Kidney (tissue), 14 donors: Measurements from ENCODE around the gene LGR6. TPM values are rescaled to one million over a fixed set of nuclear protein-coding genes. Genes with fewer than 3 reads are reported as not detected.

Source experiments
- DNase-seq, 5 donors: peaks; one replicate each; pipeline ENCODE4 v3.0.0-alpha.2; 2013 to 2020
- FAIRE-seq: peaks from 2 replicates; lab custom pipeline; 2012; peaks lifted over from hg19 to GRCh38; lab: Jason Lieb, UNC
- H3K27ac ChIP-seq, 2 donors: one replicate each; pipeline ENCODE4 v1.7.0; 2013; ENCODE audit warnings: low read depth in 2 of 2, low read length in 2 of 2, inconsistent platforms in 1 of 2
- H3K27me3 ChIP-seq: one replicate; pipeline ENCODE4 v1.7.1; 2013; ENCODE audit warnings: low read length, inconsistent platforms; ENCODE audit not compliant: control insufficient read depth, insufficient read depth
- H3K36me3 ChIP-seq, 3 donors: one replicate each; pipeline versions ENCODE4 v1.7.0 to v1.7.1; 2013; ENCODE audit warnings: low read length in 3 of 3, control low read depth in 1 of 3, inconsistent platforms in 1 of 3; ENCODE audit not compliant: insufficient read depth in 3 of 3, control insufficient read depth in 2 of 3
- H3K4me1 ChIP-seq, 3 donors: one replicate each; pipeline versions ENCODE4 v1.7.0 to v1.7.1; 2013; ENCODE audit warnings: low read length in 3 of 3, inconsistent platforms in 1 of 3, low read depth in 1 of 3; ENCODE audit not compliant: control insufficient read depth in 2 of 3, insufficient read depth in 2 of 3
- H3K4me3 ChIP-seq, 3 donors: one replicate each; pipeline versions ENCODE4 v1.7.0 to v1.8.1; 2013; ENCODE audit warnings: low read length in 3 of 3, control low read depth in 1 of 3, inconsistent platforms in 1 of 3
- H3K9ac ChIP-seq, 3 donors: one replicate each; pipeline versions ENCODE4 v1.7.0 to v1.7.1; 2013; ENCODE audit warnings: low read length in 3 of 3, control low read depth in 1 of 3, inconsistent platforms in 1 of 3
- H3K9me3 ChIP-seq, 3 donors: one replicate each; pipeline versions ENCODE4 v1.7.0 to v1.7.1; 2013; ENCODE audit warnings: low read length in 3 of 3, control low read depth in 1 of 3, inconsistent platforms in 1 of 3; ENCODE audit not compliant: control insufficient read depth in 2 of 3, insufficient read depth in 1 of 3
- CTCF ChIP-seq: IDR thresholded peaks from 3 replicates; pipeline ENCODE4 v1.5.1; 2012; ENCODE audit warnings: mild to moderate bottlenecking, moderate library complexity, borderline replicate concordance; ENCODE audit not compliant: insufficient read depth; ENCODE audit errors: extremely low read depth
- intact Hi-C: fragments of 100-400 bp; cut with DNase I; formaldehyde crosslinking; loops from one replicate; pipeline ENCODE4 v1.11.1; 2022
- polyA plus RNA-seq: library from polyadenylated mRNA; stranded (reverse); fragments of 350-450 nt; fragmentation: Illumina TruSeq; extraction: RNeasy Lipid Tissue Mini Kit (QIAGEN cat#74804); gene quantifications from one replicate; pipeline ENCODE4 v1.2.3, GENCODE V29; 2014; ENCODE audit warnings: low read depth, low replicate concordance; ENCODE audit not compliant: insufficient read depth
- total RNA-seq: library from RNA; stranded (reverse); fragmentation: NEBNext Ultra II Directional; extraction: Animal tissue kit (Norgen Biotek cat#: 25700); gene quantifications from one replicate; pipeline ENCODE4 v1.2.1, GENCODE V29; 2021
- donor health status: control.
- donor health status: control.
- donor health status: control.
- donor health status: control.
- donor health status: control.
- donor health status: DM: yes; HTN: yes; CAD: no.
- donor health status: Normal renal cell carcinoma (clear cell type).

Gene LGR6
- total and polyA plus RNA-seq, 2 donors from 2014 or later: 1.8 to 4.1 TPM

DNA sequence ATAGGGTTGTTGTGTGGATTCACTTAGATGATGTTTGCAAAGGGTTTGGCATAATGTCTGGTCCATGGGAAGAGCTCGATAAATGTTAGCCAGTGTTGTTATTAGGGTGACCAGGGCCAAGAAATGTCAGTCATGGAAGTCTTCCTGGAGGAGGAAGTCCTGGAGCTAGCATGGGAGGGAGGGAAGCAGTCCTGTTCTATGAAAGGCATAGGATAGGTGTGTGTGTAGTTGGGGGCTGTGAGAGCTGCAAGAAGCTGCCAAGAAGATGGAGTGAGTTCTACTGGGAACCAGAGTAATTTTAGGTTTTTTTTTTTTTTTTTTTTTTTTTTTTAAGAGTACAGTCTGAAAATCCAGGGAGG, 4.7 kb downstream of the LGR6 start:
- no peaks in the 10 kb centered on the region for H3K9me3 ChIP-seq
- H3K27ac ChIP-seq: no peak overlapping the region
- no peak for TF ChIP-seq CTCF
- no peaks in the 10 kb centered on the region for H3K36me3 ChIP-seq
- intact Hi-C loops: no loop called here
- H3K4me1 ChIP-seq: peaks cover 0 to 2% (median 0%) of the 10 kb centered on the region in 3 donors
- DNase-seq (no peak), FAIRE-seq (no peak)
- H3K4me3 ChIP-seq: no peak overlapping the region
- H3K9ac ChIP-seq: no peak overlapping the region
- no peaks in the 10 kb centered on the region for H3K27me3 ChIP-seq

DNA sequence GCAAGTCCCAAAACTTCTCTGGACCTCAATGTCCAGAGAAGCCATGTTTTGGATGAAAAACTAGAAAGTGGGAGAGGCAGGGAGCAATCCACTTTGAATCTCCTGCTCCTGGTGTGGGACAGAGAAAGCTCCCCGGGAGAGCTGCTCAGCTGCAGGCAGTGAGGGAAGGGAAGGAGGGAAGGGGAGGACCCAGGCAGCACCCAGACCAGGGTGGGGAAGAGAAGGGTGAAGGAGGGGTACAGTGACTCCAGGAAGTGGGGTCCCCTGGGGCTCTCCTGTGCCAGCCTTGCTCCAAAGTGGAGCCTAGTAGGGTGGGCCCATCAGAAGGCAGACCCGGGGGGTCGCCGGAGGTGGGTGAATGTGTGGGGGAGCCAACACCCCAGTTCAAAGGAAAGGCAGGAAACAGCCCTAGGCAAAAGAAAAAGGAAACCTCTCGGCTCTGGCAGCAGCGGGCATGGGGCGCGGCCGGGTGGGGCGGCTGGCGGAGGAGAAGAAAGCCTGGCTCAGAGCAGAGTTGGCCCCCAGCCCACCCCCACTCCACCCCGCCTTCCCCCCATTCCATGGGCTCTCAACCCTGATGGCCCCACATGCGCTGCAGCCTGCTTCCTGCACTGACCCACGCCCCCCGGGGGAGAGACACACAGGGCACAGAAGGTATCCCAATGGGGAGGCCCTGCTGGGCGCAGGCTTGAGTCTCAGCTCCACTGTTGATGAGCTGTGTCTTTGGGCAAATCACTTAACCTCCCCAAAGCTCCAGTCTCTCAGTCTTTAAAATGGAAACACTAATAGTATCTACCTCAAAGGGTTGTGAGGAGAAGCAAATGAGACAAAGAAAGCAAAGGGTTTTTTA, 5.7 kb downstream of the LGR6 start:
- Histone ChIP-seq H3K36me3 (no peaks in the 10 kb centered on the region), H3K27ac (no peak overlapping the region), H3K27me3 (no peaks in the 10 kb centered on the region), H3K4me1 (no peaks in the 10 kb centered on the region), H3K9ac (no peak overlapping the region), H3K9me3 (no peaks in the 10 kb centered on the region), H3K4me3 (no peak overlapping the region)
- no peak for FAIRE-seq
- intact Hi-C loops: no loop called here
- no peak for TF ChIP-seq CTCF
- no peak for DNase-seq

DNA sequence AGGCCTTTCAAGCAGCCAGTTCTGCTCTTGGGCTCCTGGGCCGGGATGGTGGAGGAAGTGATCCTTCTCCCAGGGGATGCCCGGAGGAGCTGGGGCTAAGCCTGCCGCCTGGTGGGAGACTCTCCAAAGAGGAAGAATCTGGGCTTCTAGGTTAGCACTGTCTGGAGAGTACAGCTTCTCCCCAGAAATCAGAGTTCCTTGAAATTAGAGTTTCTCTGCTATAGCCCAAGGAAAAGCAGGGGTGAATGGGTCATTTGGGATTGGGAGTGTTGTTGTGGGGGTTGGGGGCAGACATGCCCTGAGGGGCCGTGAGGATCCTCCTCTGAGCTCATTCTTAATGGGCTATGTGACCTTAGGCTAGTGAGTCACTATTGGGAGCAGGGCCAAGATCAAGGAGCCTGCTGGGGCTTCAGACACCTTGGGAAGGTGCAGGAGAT, 6.5 kb downstream of the LGR6 start:
- no peak for FAIRE-seq
- intact Hi-C loops: loop anchor here (5.0 kb wide), 1 partner anchor 117 kb away; no protein-coding TSS in a partner anchor

More for the DNA sequence above, 6.5 kb downstream of the LGR6 start:
- Histone ChIP-seq H3K27ac (no peak overlapping the region), H3K4me1 (no peaks in the 10 kb centered on the region), H3K27me3 (no peaks in the 10 kb centered on the region), H3K9ac (no peak overlapping the region), H3K9me3 (no peaks in the 10 kb centered on the region), H3K4me3 (no peak overlapping the region), H3K36me3 (no peaks in the 10 kb centered on the region)
- TF ChIP-seq CTCF: no peak
- no peak for DNase-seq
